GM18858 (cell line): ENCODE data around the gene UBE2J2.
"Not testable (repeated sequence)": the region's sequence is repeated elsewhere in the genome, so short reads cannot be mapped to it uniquely, and the experiment has no call there.

Experiments used
- ATAC-seq: cut with Tn5 transposase; IDR thresholded peaks from one replicate; pipeline ENCODE4 v1.9.1; 2021; ENCODE audit not compliant: unreplicated experiment

UBE2J2 gene

GRCh38 chr1:1259540-1259939, 14.1 kb downstream of the UBE2J2 start:
- no peak for ATAC-seq

- ATAC-seq, result no peak
Observed at GRCh38 chr1:1259119-1259488, 14.6 kb downstream of the UBE2J2 start.

DNA sequence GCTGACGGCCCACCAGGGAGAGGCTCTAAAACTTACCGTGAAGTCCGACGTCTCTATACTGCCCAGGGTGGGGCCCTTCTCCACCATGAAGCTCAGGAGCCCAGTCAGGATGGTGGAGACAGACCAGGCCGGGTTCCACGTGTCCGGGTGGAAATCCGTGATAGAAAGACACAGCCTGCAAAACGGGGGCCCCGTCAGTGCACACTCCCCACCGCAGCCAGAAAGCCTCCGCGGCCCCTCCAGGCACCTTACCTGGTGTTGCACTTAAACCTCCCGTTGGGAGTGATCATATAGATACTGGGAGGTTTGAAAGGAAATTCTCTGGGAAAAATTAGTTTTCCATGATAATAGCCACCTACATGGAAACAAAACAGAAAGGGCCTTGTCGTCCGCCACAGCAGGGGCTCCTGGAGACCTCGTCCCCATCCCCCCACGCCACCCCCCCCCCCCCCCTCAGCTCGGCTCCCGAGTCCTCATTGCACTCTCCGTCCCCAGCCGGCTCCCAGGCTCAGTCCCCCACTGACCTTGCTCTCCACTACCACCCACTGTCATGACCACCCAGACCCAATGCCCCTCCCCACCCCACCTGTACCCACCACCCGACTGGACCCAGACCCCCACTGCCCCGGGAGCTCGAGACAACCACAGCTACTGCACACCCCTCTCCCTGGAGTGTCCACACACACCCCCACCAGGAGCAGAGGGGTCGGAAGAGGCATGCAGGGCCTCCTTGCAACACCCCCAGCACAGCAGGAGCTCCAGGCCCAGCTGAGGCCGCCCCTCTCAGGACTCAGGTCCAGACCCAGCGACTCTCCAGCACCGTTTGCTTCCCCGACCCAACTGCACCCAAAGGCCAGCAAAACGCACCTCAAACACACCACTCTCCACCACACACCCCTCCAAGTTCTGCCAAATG, 16.4 kb downstream of the UBE2J2 start:
- no peak for ATAC-seq

- ATAC-seq, result no peak
Observed at GRCh38 chr1:1255611-1256010, 18.0 kb downstream of the UBE2J2 start.

DNA sequence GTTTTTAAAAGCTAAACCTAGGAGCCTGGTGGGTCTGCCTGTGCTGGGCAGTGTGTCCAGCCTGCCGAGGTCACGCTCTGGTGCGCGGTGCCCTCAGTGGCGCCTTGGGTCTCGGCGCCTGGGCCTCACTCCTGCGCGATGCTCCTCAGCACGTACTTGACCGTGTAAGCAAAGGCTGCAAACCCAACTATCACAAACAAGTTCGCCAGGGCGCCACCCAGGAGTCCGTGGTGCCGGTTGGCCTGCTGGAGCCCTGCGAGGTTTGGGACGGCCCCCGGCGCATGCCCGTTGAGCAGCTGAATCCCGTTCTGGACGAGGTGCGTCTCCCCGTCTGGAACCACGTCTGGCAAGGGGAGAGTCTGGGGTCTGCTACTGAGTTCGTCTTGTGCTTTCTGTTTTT, 18.6 kb downstream of the UBE2J2 start:
- no peak for ATAC-seq

DNA sequence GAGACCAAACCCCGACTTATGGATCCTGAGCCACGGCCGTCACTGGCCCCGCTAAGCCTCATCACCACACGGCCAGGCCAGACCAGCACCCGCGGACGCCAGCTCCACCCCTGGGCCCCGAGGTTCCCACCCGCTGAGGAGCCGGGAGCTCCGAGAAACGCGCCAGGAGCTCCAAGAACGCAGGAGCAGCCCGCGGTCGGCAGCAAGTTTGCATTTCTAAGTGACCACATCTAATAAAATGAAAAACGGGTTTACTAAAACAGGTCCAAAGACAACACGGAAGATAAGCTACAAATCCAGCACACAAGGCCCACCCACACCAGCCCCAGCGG, 19.0 kb downstream of the UBE2J2 start:
- no peak for ATAC-seq

DNA sequence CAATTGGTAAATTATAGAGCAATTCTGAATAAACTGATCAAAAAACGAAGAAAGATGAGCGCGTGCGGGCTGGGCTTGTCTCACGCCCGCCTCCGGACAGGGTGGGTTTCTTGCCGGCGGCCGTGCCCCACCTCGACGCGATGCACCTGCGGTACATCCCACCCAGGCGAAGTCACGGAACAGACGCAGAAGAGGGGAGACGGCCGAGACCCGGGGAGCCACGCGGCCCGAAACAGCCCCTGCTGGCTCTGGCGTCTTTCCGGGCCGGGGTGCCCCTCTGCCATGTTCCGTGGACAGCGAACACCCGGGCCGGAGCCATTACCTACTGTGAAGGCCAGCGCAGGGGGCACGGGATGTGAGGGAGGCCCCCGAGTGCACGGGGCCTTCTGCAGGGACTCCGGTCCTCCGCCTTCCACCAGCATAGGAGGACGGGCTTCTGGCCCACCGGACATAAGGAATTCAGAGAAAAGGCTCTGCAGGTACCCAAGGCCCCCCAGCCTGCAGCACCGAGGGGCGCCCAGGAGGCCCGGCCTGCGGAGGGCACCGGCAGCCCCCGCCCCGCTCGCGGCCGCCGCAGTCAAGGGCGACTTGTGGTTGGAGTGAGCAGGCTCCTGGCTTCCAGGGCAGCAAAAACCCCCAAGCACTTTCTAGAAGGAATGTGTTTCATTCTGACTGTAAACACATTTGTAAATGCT, 19.5 kb downstream of the UBE2J2 start:
- no peak for ATAC-seq

GRCh38 chr1:1253314-1253713, 20.3 kb downstream of the UBE2J2 start:
- no peak for ATAC-seq

- ATAC-seq, result no peak
Observed at GRCh38 chr1:1250786-1251284, 22.8 kb downstream of the UBE2J2 start.

GRCh38 chr1:1248009-1248913, 25.4 kb downstream of the UBE2J2 start:
- ATAC-seq, result not testable (repeated sequence)

GRCh38 chr1:1247341-1247913, 26.2 kb downstream of the UBE2J2 start:
- no peak for ATAC-seq

DNA sequence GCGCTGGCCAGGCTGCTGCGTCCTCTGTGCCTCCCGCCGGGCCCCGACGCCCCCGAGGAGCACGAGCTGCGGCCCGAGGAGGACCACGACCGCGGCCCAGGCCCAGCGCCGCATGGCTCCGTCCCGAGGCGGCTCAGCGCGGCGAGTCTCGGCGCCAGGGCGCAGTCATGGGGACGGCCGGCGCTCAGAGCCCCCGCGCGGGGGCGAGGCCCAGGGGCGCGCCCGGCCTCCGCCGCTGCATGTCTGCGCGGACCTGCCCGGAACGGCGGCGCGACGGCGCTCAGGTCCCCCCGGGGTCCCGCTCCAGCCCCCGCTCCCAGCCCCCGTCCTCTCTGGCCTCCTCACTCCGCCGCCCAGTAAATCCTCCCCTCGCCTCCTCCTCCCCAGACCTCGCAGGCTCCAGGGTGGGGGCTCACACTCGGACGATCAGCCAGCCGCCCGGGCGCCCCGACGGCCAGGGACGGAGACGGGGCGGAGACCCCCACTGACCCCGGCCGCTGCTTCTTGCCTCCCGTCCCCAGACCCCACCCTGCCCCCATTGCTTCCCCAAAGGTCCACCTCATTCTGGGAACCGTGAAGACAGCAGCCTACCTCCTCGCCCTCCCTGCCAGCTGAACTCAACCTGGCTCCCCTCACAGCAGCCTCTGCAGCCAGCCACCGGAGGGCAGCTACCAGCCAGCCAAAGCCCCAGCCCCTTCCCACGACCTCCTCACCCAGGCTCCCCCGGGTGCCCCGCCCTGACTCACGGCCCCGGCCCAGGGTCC, 26.9 kb downstream of the UBE2J2 start, which contains the start of gene C1QTNF12:
C1QTNF12 (minus strand) TSS at position 146 of the 764 bp plus-strand sequence; CDS start at position 114, 32 bp downstream.
- ATAC-seq, result no peak

GRCh38 chr1:1245817-1246576, 27.7 kb downstream of the UBE2J2 start:
- no peak for ATAC-seq

- ATAC-seq, result no peak
Observed at GRCh38 chr1:1245178-1245816, 28.4 kb downstream of the UBE2J2 start.

- no peak for ATAC-seq
Observed at GRCh38 chr1:1244192-1244811, 29.4 kb downstream of the UBE2J2 start.

DNA sequence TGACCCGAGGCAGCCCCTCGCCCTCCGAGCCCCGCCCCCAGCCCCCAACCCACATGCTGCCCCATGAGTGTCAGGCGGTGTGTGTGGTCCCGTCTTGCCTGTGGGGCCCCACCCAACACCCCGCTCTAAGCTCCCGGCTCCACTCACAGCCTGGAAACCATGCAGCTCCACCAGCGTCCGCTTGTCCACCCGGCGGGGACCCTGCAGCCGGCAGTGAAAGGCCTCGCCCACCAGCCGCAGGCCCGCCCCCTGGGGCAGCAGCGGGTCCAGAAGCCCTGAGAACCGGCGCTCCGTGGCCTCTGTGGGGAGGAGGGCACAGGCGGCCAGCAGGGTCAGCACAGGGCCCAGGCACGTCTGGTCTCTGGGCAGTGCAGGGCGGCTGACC, 29.9 kb downstream of the UBE2J2 start:
- no peak for ATAC-seq

DNA sequence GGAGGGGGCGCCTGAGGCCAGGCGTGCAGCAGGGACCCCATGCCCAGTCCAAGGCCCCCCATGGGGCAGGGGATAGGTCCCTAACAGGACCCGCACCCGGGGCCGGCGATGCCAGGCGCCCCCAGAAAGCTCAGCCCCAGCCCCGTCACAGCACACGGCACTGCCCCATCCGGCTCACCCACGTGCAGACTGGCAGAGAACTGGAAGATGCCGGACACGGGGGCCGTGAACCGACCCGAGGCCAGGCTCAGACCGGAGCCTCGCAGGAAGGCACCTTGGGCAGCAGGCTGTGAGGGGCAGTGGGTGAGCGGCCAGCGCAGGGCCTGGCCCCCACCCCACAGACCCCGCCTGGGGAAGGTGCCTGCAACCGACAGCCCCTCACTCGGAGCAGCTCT, 30.4 kb downstream of the UBE2J2 start:
- no peak for ATAC-seq

DNA sequence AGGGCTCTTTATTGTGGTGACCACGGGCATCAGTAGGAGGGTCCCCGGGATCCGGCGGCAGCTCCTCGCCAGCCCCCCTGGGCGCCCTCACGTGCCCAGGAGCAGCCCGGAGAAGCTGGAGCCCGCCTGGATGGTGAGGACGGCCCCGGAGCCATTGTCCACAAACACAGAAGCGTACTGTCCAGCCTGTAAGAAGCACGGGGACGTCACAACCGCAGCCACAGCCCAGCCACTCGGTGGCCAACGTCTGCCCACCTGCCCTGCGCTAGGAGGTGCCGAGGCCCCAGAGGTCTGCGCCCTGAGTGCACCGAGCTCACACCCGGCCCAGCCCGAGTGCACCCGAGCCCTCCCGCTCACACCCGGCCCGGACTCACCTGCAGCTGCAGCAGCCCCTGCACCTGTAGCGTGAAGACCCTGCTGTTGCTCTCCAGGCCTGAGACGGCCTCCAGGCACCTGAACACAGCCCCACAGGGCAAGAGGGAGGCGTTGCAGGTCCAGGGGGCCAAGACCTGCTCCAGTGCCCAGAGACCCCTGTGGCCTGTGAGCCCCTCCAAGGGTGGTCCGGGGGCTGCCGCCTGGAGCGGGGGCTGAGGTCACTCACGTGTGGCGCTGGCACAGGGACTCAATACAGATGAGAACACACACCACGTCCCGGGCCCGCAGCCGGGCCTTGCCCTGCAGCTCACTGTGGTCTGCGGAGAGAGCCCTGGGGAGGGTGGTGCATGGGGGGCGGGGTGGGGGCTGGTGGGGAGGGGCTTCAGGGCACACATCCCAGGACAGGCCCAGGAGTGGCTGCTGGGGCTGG, 31.0 kb downstream of the UBE2J2 start:
- ATAC-seq, result no peak
